Mesendoderm (in vitro differentiated cells): Measurements from ENCODE around the gene OXA1L.
A peak's percentile ranks its signal among the peaks of the same experiment; 100 is the strongest.

ENCODE experiments used
- DNase-seq: peaks from one replicate; pipeline ENCODE4 v3.0.0; 2013
- H2AK5ac ChIP-seq: 2 replicates; pipeline ENCODE4 v1.6.1; 2013; ENCODE audit warnings: low read length, inconsistent platforms
- H2BK120ac ChIP-seq: 2 replicates; pipeline ENCODE4 v1.6.1; 2013; ENCODE audit warnings: low read depth, mild to moderate bottlenecking, low read length, moderate library complexity, mixed read lengths
- H2BK15ac ChIP-seq: replicated peaks from 2 replicates; pipeline ENCODE4 v1.6.1; 2013; ENCODE audit warnings: low read depth, mild to moderate bottlenecking, moderate library complexity
- H2BK5ac ChIP-seq: 2 replicates; pipeline ENCODE4 v1.6.1; 2013; ENCODE audit warnings: low read length, inconsistent platforms
- H3K18ac ChIP-seq: 2 replicates; pipeline ENCODE4 v1.6.1; 2013; ENCODE audit warnings: mild to moderate bottlenecking, low read length, mixed read lengths
- H3K23ac ChIP-seq: one replicate; pipeline ENCODE4 v1.6.1; 2013; ENCODE audit warnings: low read length
- H3K27ac ChIP-seq: 2 replicates; pipeline ENCODE4 v1.5.1; 2013; ENCODE audit warnings: low read depth, mild to moderate bottlenecking, inconsistent platforms, low read length, moderate library complexity
- H3K27me3 ChIP-seq: 2 replicates; pipeline ENCODE4 v1.6.1; 2013; ENCODE audit warnings: low read length, control low read depth, mild to moderate bottlenecking, inconsistent platforms; ENCODE audit not compliant: insufficient read depth, poor library complexity
- H3K36me3 ChIP-seq: 2 replicates; pipeline ENCODE4 v1.6.1; 2013; ENCODE audit warnings: low read length, inconsistent platforms; ENCODE audit not compliant: control insufficient read depth, insufficient read depth
- H3K4ac ChIP-seq: one replicate; pipeline ENCODE4 v1.6.1; 2013; ENCODE audit warnings: low read depth, mild to moderate bottlenecking, low read length, moderate library complexity
- H3K4me1 ChIP-seq: 2 replicates; pipeline ENCODE4 v1.6.1; 2013; ENCODE audit warnings: low read depth, low read length, inconsistent platforms; ENCODE audit not compliant: control insufficient read depth
- H3K4me2 ChIP-seq: 2 replicates; pipeline ENCODE4 v1.6.1; 2013; ENCODE audit warnings: low read length
- H3K4me3 ChIP-seq: 2 replicates; pipeline ENCODE4 v1.5.1; 2013; ENCODE audit warnings: mild to moderate bottlenecking, low read length
- H3K56ac ChIP-seq: one replicate; pipeline ENCODE4 v1.6.1; 2013; ENCODE audit warnings: low read length
- H3K79me1 ChIP-seq: 2 replicates; pipeline ENCODE4 v1.6.1; 2013; ENCODE audit warnings: low read length, inconsistent platforms
- H3K79me2 ChIP-seq: 2 replicates; pipeline ENCODE4 v1.6.1; 2013; ENCODE audit warnings: mild to moderate bottlenecking, low read length; ENCODE audit not compliant: control insufficient read depth, insufficient read depth
- H3K9ac ChIP-seq: 2 replicates; pipeline ENCODE4 v1.6.1; 2013; ENCODE audit warnings: low read length, inconsistent platforms
- H4K5ac ChIP-seq: one replicate; pipeline ENCODE4 v1.6.1; 2013; ENCODE audit warnings: low read length
- H4K8ac ChIP-seq: one replicate; pipeline ENCODE4 v1.6.1; 2013; ENCODE audit warnings: low read depth, mild to moderate bottlenecking, control low read depth, low read length, moderate library complexity
- WGBS: extraction: QIAGEN DNeasy Blood & Tissue Kit; methylation state at CpG from one replicate; pipeline ENCODE4 v1.1.7; 2013; ENCODE audit warnings: low lambda C conversion rate, missing lambda C conversion rate; ENCODE audit not compliant: insufficient coverage; ENCODE audit errors: extremely low coverage; 5-methylcytosine and 5-hydroxymethylcytosine counted together

Gene OXA1L

GRCh38 chr14:22794551-22794951 lies 28.1 kb downstream of the OXA1L start:
- Histone ChIP-seq H2BK5ac (no peak overlapping the region), H3K4ac (no peak overlapping the region), H3K27ac (no peak overlapping the region), H3K79me2 (no peaks in the 10 kb centered on the region), H3K79me1 (no peaks in the 10 kb centered on the region), H3K9ac (no peak overlapping the region), H3K23ac (no peak overlapping the region), H2AK5ac (no peak overlapping the region), H3K4me1 (peaks cover 7% of the 10 kb centered on the region), H3K56ac (no peak overlapping the region), H4K8ac (no peak overlapping the region), H3K36me3 (no peaks in the 10 kb centered on the region), H2BK120ac (no peak overlapping the region), H3K18ac (no peak overlapping the region), H4K5ac (no peak overlapping the region), H3K27me3 (no peaks in the 10 kb centered on the region), H2BK15ac (no peak overlapping the region), H3K4me2 (no peak overlapping the region), H3K4me3 (no peak overlapping the region)
- no CpG with 5 or more reads among the region's 7 CpGs for WGBS
- no peak for DNase-seq

GRCh38 chr14:22796087-22796707 lies 29.7 kb downstream of the OXA1L start:
- Histone ChIP-seq H2BK15ac (no peak overlapping the region), H2AK5ac (no peak overlapping the region), H3K27ac (peak overlapping the region; percentile 1), H2BK5ac (peak overlapping the region; percentile 2), H3K36me3 (no peaks in the 10 kb centered on the region), H3K56ac (peak overlapping the region; percentile 53), H3K4ac (peak overlapping the region; percentile 75), H2BK120ac (no peak overlapping the region), H4K5ac (no peak overlapping the region), H3K18ac (peak overlapping the region; percentile 34), H3K4me1 (peaks cover 7% of the 10 kb centered on the region), H3K27me3 (no peaks in the 10 kb centered on the region), H3K9ac (no peak overlapping the region), H4K8ac (no peak overlapping the region), H3K4me3 (no peak overlapping the region), H3K4me2 (no peak overlapping the region), H3K79me2 (no peaks in the 10 kb centered on the region), H3K23ac (no peak overlapping the region), H3K79me1 (no peaks in the 10 kb centered on the region)
- no peak for DNase-seq
- no CpG with 5 or more reads among the region's 5 CpGs for WGBS

- Histone ChIP-seq H3K36me3 (no peaks in the 10 kb centered on the region), H3K4me3 (no peak overlapping the region), H3K4me1 (peaks cover 7% of the 10 kb centered on the region), H4K8ac (no peak overlapping the region), H3K79me1 (no peaks in the 10 kb centered on the region), H3K27ac (peak overlapping the region; percentile 29), H2BK5ac (no peak overlapping the region), H3K27me3 (no peaks in the 10 kb centered on the region), H4K5ac (no peak overlapping the region), H3K79me2 (no peaks in the 10 kb centered on the region), H2BK15ac (no peak overlapping the region), H2BK120ac (no peak overlapping the region), H3K9ac (peak overlapping the region; percentile 4), H3K18ac (no peak overlapping the region), H3K4me2 (no peak overlapping the region), H3K56ac (peak overlapping the region; percentile 63), H3K4ac (no peak overlapping the region), H2AK5ac (no peak overlapping the region), H3K23ac (no peak overlapping the region)
- no CpG with 5 or more reads among the region's 5 CpGs for WGBS
- DNase-seq: peak; percentile 91
Measured at GRCh38 chr14:22797017-22797917, 30.8 kb downstream of the OXA1L start.

GRCh38 chr14:22798528-22798927 lies 32.0 kb downstream of the OXA1L start:
- H2BK120ac ChIP-seq: no peak overlapping the region
- no peaks in the 10 kb centered on the region for H3K79me1 ChIP-seq
- no peaks in the 10 kb centered on the region for H3K27me3 ChIP-seq
- no peak overlapping the region for H3K56ac ChIP-seq
- H3K23ac ChIP-seq: no peak overlapping the region
- H3K27ac ChIP-seq: no peak overlapping the region
- WGBS: no CpG with 5 or more reads among the region's 2 CpGs
- no peak overlapping the region for H4K8ac ChIP-seq
- H2AK5ac ChIP-seq: no peak overlapping the region
- H4K5ac ChIP-seq: no peak overlapping the region
- no peaks in the 10 kb centered on the region for H3K36me3 ChIP-seq
- H2BK5ac ChIP-seq: no peak overlapping the region
- no peak for DNase-seq
- peaks cover 7% of the 10 kb centered on the region for H3K4me1 ChIP-seq
- no peak overlapping the region for H2BK15ac ChIP-seq
- no peak overlapping the region for H3K18ac ChIP-seq
- H3K4me2 ChIP-seq: no peak overlapping the region
- H3K79me2 ChIP-seq: no peaks in the 10 kb centered on the region
- H3K9ac ChIP-seq: no peak overlapping the region
- H3K4ac ChIP-seq: no peak overlapping the region
- no peak overlapping the region for H3K4me3 ChIP-seq

GRCh38 chr14:22800346-22800745 lies 33.9 kb downstream of the OXA1L start:
- WGBS: no CpG with 5 or more reads among the region's 10 CpGs
- Histone ChIP-seq H4K8ac (no peak overlapping the region), H4K5ac (no peak overlapping the region), H3K18ac (no peak overlapping the region), H3K9ac (no peak overlapping the region), H2BK15ac (no peak overlapping the region), H2BK120ac (no peak overlapping the region), H3K4ac (no peak overlapping the region), H3K79me2 (no peaks in the 10 kb centered on the region), H3K27ac (no peak overlapping the region), H3K4me3 (no peak overlapping the region), H3K4me1 (peaks cover 7% of the 10 kb centered on the region), H3K56ac (no peak overlapping the region), H3K36me3 (no peaks in the 10 kb centered on the region), H3K23ac (no peak overlapping the region), H2BK5ac (no peak overlapping the region), H3K27me3 (no peaks in the 10 kb centered on the region), H2AK5ac (no peak overlapping the region), H3K4me2 (no peak overlapping the region), H3K79me1 (no peaks in the 10 kb centered on the region)
- no peak for DNase-seq
